C1 segment of cervical spinal cord (tissue), 14 donors: ENCODE results near the gene SYNE1.
A peak's percentile ranks its signal among the peaks of the same experiment; 100 is the strongest.

ENCODE experiments used
- DNase-seq, 14 donors: peaks; one replicate each; lab custom pipeline; 2025; lab: John Stamatoyannopoulos, UW

Gene SYNE1

GRCh38 chr6:152379423-152379822, 257.7 kb downstream of the SYNE1 start:
- no peak for DNase-seq

GRCh38 chr6:152378169-152378568, 259.0 kb downstream of the SYNE1 start:
- DNase-seq = peak in 5 of 14 donors; percentile 14 to 51 (median 20)

- no peak for DNase-seq
Observed at GRCh38 chr6:152375197-152375596, 262.0 kb downstream of the SYNE1 start.

GRCh38 chr6:152372945-152373344, 264.2 kb downstream of the SYNE1 start:
- no peak for DNase-seq

- DNase-seq = no peak
Observed at GRCh38 chr6:152371775-152372174, 265.4 kb downstream of the SYNE1 start.

GRCh38 chr6:152368751-152369624, 268.2 kb downstream of the SYNE1 start:
- DNase-seq = peak in 9 of 14 donors; percentile 12 to 73 (median 25)

- no peak for DNase-seq
Observed at GRCh38 chr6:152364866-152365265, 272.3 kb downstream of the SYNE1 start.

GRCh38 chr6:152360034-152360433, 277.1 kb downstream of the SYNE1 start:
- no peak for DNase-seq

- no peak for DNase-seq
Observed at GRCh38 chr6:152356662-152357061, 280.5 kb downstream of the SYNE1 start.

GRCh38 chr6:152356016-152356415, 281.1 kb downstream of the SYNE1 start:
- no peak for DNase-seq

- DNase-seq = no peak
Observed at GRCh38 chr6:152355166-152355565, 282.0 kb downstream of the SYNE1 start.

- peak in 1 of 14 donors; percentile 21 for DNase-seq
Observed at GRCh38 chr6:152353440-152353839, 283.7 kb downstream of the SYNE1 start.

GRCh38 chr6:152351742-152352141, 285.4 kb downstream of the SYNE1 start:
- no peak for DNase-seq

- peak in 1 of 14 donors; percentile 21 for DNase-seq
Observed at GRCh38 chr6:152351110-152351509, 286.1 kb downstream of the SYNE1 start.

- no peak for DNase-seq
Observed at GRCh38 chr6:152348116-152348515, 289.0 kb downstream of the SYNE1 start.

- no peak for DNase-seq
Observed at GRCh38 chr6:152343735-152344360, 293.3 kb downstream of the SYNE1 start.

- no peak for DNase-seq
Observed at GRCh38 chr6:152341596-152341995, 295.6 kb downstream of the SYNE1 start.

GRCh38 chr6:152338335-152339125, 298.6 kb downstream of the SYNE1 start:
- DNase-seq = peak in 9 of 14 donors; percentile 2 to 33 (median 5)

GRCh38 chr6:152334555-152334954, 302.6 kb downstream of the SYNE1 start:
- DNase-seq = no peak

- DNase-seq = no peak
Observed at GRCh38 chr6:152330961-152331360, 306.2 kb downstream of the SYNE1 start.

GRCh38 chr6:152329638-152330448, 307.3 kb downstream of the SYNE1 start:
- no peak for DNase-seq
